Colonic mucosa (tissue), 4 donors: ENCODE data around the gene CPNE6. TPM values are rescaled to one million over a fixed set of nuclear protein-coding genes. Genes with fewer than 3 reads are reported as not detected.

Experiments used
- DNase-seq: peaks from one replicate; pipeline ENCODE4 v3.0.0-alpha.2; 2020
- H3K27ac ChIP-seq: fragments of 200-600 bp; one replicate; pipeline ENCODE4 v1.8.0; 2021
- H3K27me3 ChIP-seq: fragments of 200-600 bp; one replicate; pipeline ENCODE4 v1.8.0; 2021
- H3K36me3 ChIP-seq: fragments of 200-600 bp; one replicate; pipeline ENCODE4 v1.8.0; 2021
- H3K4me1 ChIP-seq: fragments of 200-600 bp; one replicate; pipeline ENCODE4 v1.8.0; 2021; ENCODE audit warnings: mild to moderate bottlenecking
- H3K4me3 ChIP-seq: fragments of 200-600 bp; one replicate; pipeline ENCODE4 v1.8.0; 2021
- H3K9ac ChIP-seq, 2 donors: one replicate each; pipeline ENCODE4 v1.7.0; 2013; ENCODE audit warnings: control low read depth in 2 of 2, low read depth in 2 of 2, low read length in 2 of 2
- H3K9me3 ChIP-seq: fragments of 200-600 bp; one replicate; pipeline ENCODE4 v1.8.0; 2021
- CTCF ChIP-seq: fragments of 200-600 bp; IDR thresholded peaks from one replicate; pipeline ENCODE4 v1.8.0; 2022; ENCODE audit warnings: antibody characterized with exemption, mild to moderate bottlenecking
- intact Hi-C: fragments of 100-400 bp; cut with DNase I; formaldehyde crosslinking; loops from one replicate; pipeline ENCODE4 v1.14.1; 2022
- total RNA-seq, 2 donors: library from RNA; stranded (reverse); fragmentation: NEBNext Ultra II Directional in 1 of 2; extraction: Animal tissue kit (Norgen Biotek cat#: 25700) in 1 of 2; gene quantifications; one replicate each; pipeline ENCODE4 v1.2.1, GENCODE V29; 2021
- donor health status: healthy.
- donor health status: DM: no; HTN: no; CAD: no.
- donor health status: DM: no; HTN: no; CAD: no.

Gene CPNE6
- total RNA-seq, 2 donors from 2014 or later: 0.45 TPM; not detected in 1

GRCh38 chr14:24060984-24061913 lies 10.1 kb upstream of the CPNE6 start:
- Histone ChIP-seq H3K27me3 (no peaks in the 10 kb centered on the region), H3K27ac (no peak overlapping the region), H3K9ac (no peak overlapping the region), H3K4me1 (no peaks in the 10 kb centered on the region), H3K4me3 (no peak overlapping the region), H3K36me3 (no peaks in the 10 kb centered on the region), H3K9me3 (no peaks in the 10 kb centered on the region)
- no peak for DNase-seq
- intact Hi-C loops: no loop called here
- no peak for TF ChIP-seq CTCF

GRCh38 chr14:24062216-24062980 lies 9.0 kb upstream of the CPNE6 start:
- no peak for DNase-seq
- Histone ChIP-seq H3K36me3 (no peaks in the 10 kb centered on the region), H3K27ac (no peak overlapping the region), H3K4me3 (no peak overlapping the region), H3K27me3 (no peaks in the 10 kb centered on the region), H3K9me3 (no peaks in the 10 kb centered on the region), H3K9ac (no peak overlapping the region), H3K4me1 (peaks cover 5% of the 10 kb centered on the region)
- no peak for TF ChIP-seq CTCF
- intact Hi-C loops: no loop called here

GRCh38 chr14:24063263-24063836 lies 8.0 kb upstream of the CPNE6 start:
- H3K4me1 ChIP-seq: peaks cover 6% of the 10 kb centered on the region
- no peaks in the 10 kb centered on the region for H3K9me3 ChIP-seq
- DNase-seq: no peak
- H3K27ac ChIP-seq: no peak overlapping the region
- H3K36me3 ChIP-seq: no peaks in the 10 kb centered on the region
- no peaks in the 10 kb centered on the region for H3K27me3 ChIP-seq
- no peak overlapping the region for H3K4me3 ChIP-seq
- intact Hi-C loops: no loop called here
- TF ChIP-seq CTCF: no peak
- no peak overlapping the region for H3K9ac ChIP-seq

GRCh38 chr14:24064091-24064795 lies 7.1 kb upstream of the CPNE6 start:
- no peak for DNase-seq
- peaks cover 6% of the 10 kb centered on the region for H3K4me1 ChIP-seq
- intact Hi-C loops: no loop called here

More at GRCh38 chr14:24064091-24064795, 7.1 kb upstream of the CPNE6 start:
- Histone ChIP-seq H3K27ac (no peak overlapping the region), H3K27me3 (no peaks in the 10 kb centered on the region), H3K9ac (no peak overlapping the region), H3K36me3 (no peaks in the 10 kb centered on the region), H3K9me3 (no peaks in the 10 kb centered on the region), H3K4me3 (no peak overlapping the region)
- no peak for TF ChIP-seq CTCF
